Measurements from ENCODE around the gene MLLT1.

MLLT1 gene

DNA sequence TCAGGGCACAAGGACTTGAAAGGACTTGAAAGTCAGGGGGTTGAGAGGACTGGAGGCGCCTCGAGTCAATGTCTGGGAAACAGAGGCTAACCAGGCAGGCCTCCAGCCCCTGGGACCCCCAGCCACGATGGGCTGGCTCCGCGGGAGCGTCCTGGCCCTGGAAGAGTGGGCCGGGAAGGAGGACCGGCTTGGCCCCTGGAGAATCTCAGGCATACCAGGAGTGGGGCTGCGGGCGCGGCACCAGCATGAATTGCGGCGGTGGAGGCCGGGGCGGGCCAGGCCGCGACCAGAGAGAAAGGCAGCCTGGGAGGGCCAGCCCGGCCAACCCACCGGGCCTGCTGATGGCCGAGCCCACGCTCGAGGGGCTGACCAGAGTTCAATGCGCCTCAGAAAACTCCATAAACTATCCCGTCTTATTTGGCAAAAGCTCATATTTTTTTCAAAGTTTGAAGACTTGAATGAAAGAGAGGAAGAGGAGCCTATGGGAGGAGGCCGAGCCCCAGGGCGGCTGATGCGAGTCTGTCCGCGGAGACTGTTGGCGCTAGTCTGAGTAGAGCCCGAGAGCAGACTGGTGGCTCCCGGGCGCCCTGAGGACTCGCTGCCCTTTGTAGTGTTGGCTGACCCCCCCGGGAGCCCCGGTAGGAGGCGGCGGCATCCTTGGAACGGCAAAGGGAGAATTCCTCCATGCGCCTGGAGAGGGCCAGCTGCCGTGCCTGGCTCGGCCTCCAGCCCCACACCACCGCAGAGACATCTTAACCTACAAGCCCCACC is 68.0 kb downstream of the MLLT1 start:
- Histone ChIP-seq H3K79me1 (ENCODE audit: low read depth, low read length) (peaks cover 16% of the 10 kb centered on the region), H2BK15ac (ENCODE audit: low read length) (no peak overlapping the region), H3K27me3 (ENCODE audit: control insufficient read depth in 3 of 3, insufficient read depth in 3 of 3, low read depth in 1 of 3, low read length in 3 of 3) (no peaks in the 10 kb centered on the region), H3K4me3 (ENCODE audit: low read length in 2 of 2) (no peak overlapping the region), H3K4me2 (ENCODE audit: insufficient read depth, low read length, poor library complexity, severe bottlenecking) (no peak overlapping the region), H3K4me1 (ENCODE audit: control insufficient read depth in 2 of 2, insufficient read depth in 1 of 2, low read depth in 1 of 2, low read length in 2 of 2) (peaks cover 10 to 11% of the 10 kb centered on the region in 2 donors), H2AFZ (ENCODE audit: low read length) (no peak overlapping the region), H3K27ac (replicated peaks; ENCODE audit: low read length) (no peak overlapping the region), H2BK5ac (ENCODE audit: low read length) (peak overlapping the region; percentile 24), H3K14ac (ENCODE audit: low read length) (no peak overlapping the region), H3K18ac (ENCODE audit: low read length) (no peak overlapping the region), H2BK12ac (ENCODE audit: low read length) (no peak overlapping the region), H3K36me3 (replicated peaks in 1 of 2; ENCODE audit: control insufficient read depth in 2 of 2, insufficient read depth in 2 of 2, low read length in 2 of 2) (peaks cover 8 to 36% of the 10 kb centered on the region in 2 donors), H3K4ac (ENCODE audit: low read length) (no peak overlapping the region), H2AK5ac (ENCODE audit: low read depth, low read length) (no peak overlapping the region), H4K8ac (ENCODE audit: low read depth, low read length) (no peak overlapping the region), H3K9me3 (replicated peaks in 1 of 2; ENCODE audit: control insufficient read depth in 2 of 2, insufficient read depth in 1 of 2, low read depth in 1 of 2, low read length in 2 of 2) (no peaks in the 10 kb centered on the region), H4K91ac (ENCODE audit: low read depth, low read length, poor library complexity) (no peak overlapping the region), H3K9ac (ENCODE audit: low read depth, low read length, poor library complexity) (no peak overlapping the region), H3K23ac (ENCODE audit: low read depth, low read length, poor library complexity) (no peak overlapping the region), H2BK120ac (ENCODE audit: low read depth, low read length) (no peak overlapping the region)
- WGBS, 2 donors (ENCODE audit: extremely low coverage in 2 of 2, insufficient read length in 2 of 2, insufficient replicate concordance in 1 of 2): no CpG with 5 or more reads among the region's 43 CpGs
- no peak for DNase-seq (ENCODE audit: low spot score)

DNA sequence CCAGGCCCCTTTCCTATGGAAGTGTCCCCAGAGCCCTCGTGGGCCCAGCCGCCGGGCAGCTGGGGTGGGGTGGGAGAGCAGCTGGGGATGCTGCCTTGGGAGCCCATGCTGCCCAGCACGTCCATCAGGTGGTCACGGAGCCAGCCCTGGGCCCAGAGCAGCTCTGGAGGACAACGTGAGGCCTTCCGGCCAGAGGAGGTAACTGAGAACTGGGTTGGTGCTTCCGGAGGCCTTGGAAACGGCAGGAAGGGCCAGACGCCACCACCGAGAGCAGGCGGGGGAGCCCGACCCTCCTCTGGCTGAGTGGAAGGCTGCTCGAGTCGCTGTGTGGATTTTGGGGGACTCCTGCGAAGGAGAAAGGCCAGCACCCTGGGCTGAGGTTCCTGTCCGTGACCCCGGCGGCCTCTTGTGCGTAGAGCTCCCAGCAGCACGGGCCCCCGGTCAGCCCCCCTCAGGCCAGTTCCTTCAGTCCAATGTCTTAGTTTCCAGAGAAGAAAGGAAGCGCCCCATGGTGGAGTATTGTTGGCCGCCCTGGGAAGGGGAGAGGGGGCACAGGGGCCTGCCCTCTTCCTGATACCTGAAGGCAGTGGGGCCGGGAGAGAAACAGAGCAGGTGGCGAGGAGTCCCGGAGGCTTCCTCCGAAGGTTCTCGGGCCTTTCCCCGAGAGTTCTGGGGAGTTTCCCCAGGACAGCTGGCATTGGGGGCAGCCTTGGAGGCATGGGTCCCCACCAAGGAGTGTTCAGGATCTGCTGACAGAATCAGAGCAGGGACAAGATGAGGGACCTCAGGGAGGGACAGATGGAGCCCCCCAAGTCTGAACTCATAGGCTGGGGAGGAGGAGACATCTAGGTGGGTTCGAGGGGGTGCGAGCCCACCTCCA is 68.8 kb downstream of the MLLT1 start:
- H3K23ac ChIP-seq (ENCODE audit: low read depth, low read length, poor library complexity): no peak overlapping the region
- H2BK120ac ChIP-seq (ENCODE audit: low read depth, low read length): no peak overlapping the region
- peaks cover 8 to 33% of the 10 kb centered on the region in 2 donors for H3K36me3 ChIP-seq (replicated peaks in 1 of 2; ENCODE audit: control insufficient read depth in 2 of 2, insufficient read depth in 2 of 2, low read length in 2 of 2)
- no peak overlapping the region for H3K9ac ChIP-seq (ENCODE audit: low read depth, low read length, poor library complexity)
- H3K27ac ChIP-seq (replicated peaks; ENCODE audit: low read length): no peak overlapping the region
- WGBS, 2 donors (ENCODE audit: extremely low coverage in 2 of 2, insufficient read length in 2 of 2, insufficient replicate concordance in 1 of 2): no CpG with 5 or more reads among the region's 32 CpGs
- no peaks in the 10 kb centered on the region for H3K27me3 ChIP-seq (ENCODE audit: control insufficient read depth in 3 of 3, insufficient read depth in 3 of 3, low read depth in 1 of 3, low read length in 3 of 3)
- H2AK5ac ChIP-seq (ENCODE audit: low read depth, low read length): peak overlapping the region; percentile 86
- H2BK5ac ChIP-seq (ENCODE audit: low read length): peak overlapping the region; percentile 24
- no peak overlapping the region for H2BK12ac ChIP-seq (ENCODE audit: low read length)
- H2AFZ ChIP-seq (ENCODE audit: low read length): no peak overlapping the region
- no peak overlapping the region for H2BK15ac ChIP-seq (ENCODE audit: low read length)
- DNase-seq (ENCODE audit: low spot score): no peak
- peaks cover 2 to 4% of the 10 kb centered on the region in 2 donors for H3K4me1 ChIP-seq (ENCODE audit: control insufficient read depth in 2 of 2, insufficient read depth in 1 of 2, low read depth in 1 of 2, low read length in 2 of 2)
- H3K4me3 ChIP-seq (ENCODE audit: low read length in 2 of 2): no peak overlapping the region
- H3K79me1 ChIP-seq (ENCODE audit: low read depth, low read length): peaks cover 13% of the 10 kb centered on the region
- no peak overlapping the region for H4K91ac ChIP-seq (ENCODE audit: low read depth, low read length, poor library complexity)
- no peak overlapping the region for H4K8ac ChIP-seq (ENCODE audit: low read depth, low read length)
- no peak overlapping the region for H3K4me2 ChIP-seq (ENCODE audit: insufficient read depth, low read length, poor library complexity, severe bottlenecking)
- H3K14ac ChIP-seq (ENCODE audit: low read length): no peak overlapping the region
- H3K18ac ChIP-seq (ENCODE audit: low read length): peak overlapping the region; percentile 48
- no peak overlapping the region for H3K4ac ChIP-seq (ENCODE audit: low read length)
- H3K9me3 ChIP-seq (replicated peaks in 1 of 2; ENCODE audit: control insufficient read depth in 2 of 2, insufficient read depth in 1 of 2, low read depth in 1 of 2, low read length in 2 of 2): no peaks in the 10 kb centered on the region

DNA sequence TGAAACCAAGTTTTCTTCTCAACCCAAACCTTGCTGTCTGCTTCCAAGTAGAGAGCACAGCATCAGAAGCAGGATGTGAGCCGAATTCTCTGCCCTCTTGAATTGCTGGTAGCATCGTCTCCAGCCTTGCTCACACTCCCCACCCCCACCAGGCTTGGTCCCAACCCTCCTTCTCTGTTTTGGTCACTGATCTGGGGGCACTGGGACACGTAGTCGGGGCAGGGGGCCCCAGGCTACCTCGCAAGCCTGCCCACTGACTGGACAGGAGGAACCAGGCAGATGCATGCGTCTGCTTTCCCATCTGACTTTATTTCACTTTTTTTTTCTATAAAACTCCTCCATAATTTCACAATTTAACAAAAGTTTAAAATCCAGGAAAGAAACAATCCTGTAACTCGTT is 69.7 kb downstream of the MLLT1 start:
- no peaks in the 10 kb centered on the region for H3K9me3 ChIP-seq (replicated peaks in 1 of 2; ENCODE audit: control insufficient read depth in 2 of 2, insufficient read depth in 1 of 2, low read depth in 1 of 2, low read length in 2 of 2)
- peak overlapping the region; percentile 25 for H3K9ac ChIP-seq (ENCODE audit: low read depth, low read length, poor library complexity)
- peak overlapping the region; percentile 9 for H3K23ac ChIP-seq (ENCODE audit: low read depth, low read length, poor library complexity)
- H3K36me3 ChIP-seq (replicated peaks in 1 of 2; ENCODE audit: control insufficient read depth in 2 of 2, insufficient read depth in 2 of 2, low read length in 2 of 2): peaks cover 8 to 25% of the 10 kb centered on the region in 2 donors
- H3K27me3 ChIP-seq (ENCODE audit: control insufficient read depth in 3 of 3, insufficient read depth in 3 of 3, low read depth in 1 of 3, low read length in 3 of 3): no peaks in the 10 kb centered on the region
- H2AK5ac ChIP-seq (ENCODE audit: low read depth, low read length): no peak overlapping the region
- H3K27ac ChIP-seq (replicated peaks; ENCODE audit: low read length): no peak overlapping the region
- no peak overlapping the region for H3K18ac ChIP-seq (ENCODE audit: low read length)
- H3K4me2 ChIP-seq (ENCODE audit: insufficient read depth, low read length, poor library complexity, severe bottlenecking): no peak overlapping the region
- no peak overlapping the region for H2BK12ac ChIP-seq (ENCODE audit: low read length)
- H2BK120ac ChIP-seq (ENCODE audit: low read depth, low read length): no peak overlapping the region
- H4K8ac ChIP-seq (ENCODE audit: low read depth, low read length): no peak overlapping the region
- H3K14ac ChIP-seq (ENCODE audit: low read length): peak overlapping the region; percentile 87
- H2AFZ ChIP-seq (ENCODE audit: low read length): no peak overlapping the region
- H2BK15ac ChIP-seq (ENCODE audit: low read length): no peak overlapping the region
- 100% methylated on average over 1 of the region's 7 CpGs; no CpG with 5 or more reads in 1 of the 2 donors for WGBS, 2 donors (ENCODE audit: extremely low coverage in 2 of 2, insufficient read length in 2 of 2, insufficient replicate concordance in 1 of 2)
- H2BK5ac ChIP-seq (ENCODE audit: low read length): no peak overlapping the region
- H3K79me1 ChIP-seq (ENCODE audit: low read depth, low read length): peaks cover 9% of the 10 kb centered on the region
- no peak overlapping the region for H3K4ac ChIP-seq (ENCODE audit: low read length)
- no peak overlapping the region for H3K4me3 ChIP-seq (ENCODE audit: low read length in 2 of 2)
- no peaks in the 10 kb centered on the region for H3K4me1 ChIP-seq (ENCODE audit: control insufficient read depth in 2 of 2, insufficient read depth in 1 of 2, low read depth in 1 of 2, low read length in 2 of 2)
- H4K91ac ChIP-seq (ENCODE audit: low read depth, low read length, poor library complexity): no peak overlapping the region
- DNase-seq (ENCODE audit: low spot score): no peak

DNA sequence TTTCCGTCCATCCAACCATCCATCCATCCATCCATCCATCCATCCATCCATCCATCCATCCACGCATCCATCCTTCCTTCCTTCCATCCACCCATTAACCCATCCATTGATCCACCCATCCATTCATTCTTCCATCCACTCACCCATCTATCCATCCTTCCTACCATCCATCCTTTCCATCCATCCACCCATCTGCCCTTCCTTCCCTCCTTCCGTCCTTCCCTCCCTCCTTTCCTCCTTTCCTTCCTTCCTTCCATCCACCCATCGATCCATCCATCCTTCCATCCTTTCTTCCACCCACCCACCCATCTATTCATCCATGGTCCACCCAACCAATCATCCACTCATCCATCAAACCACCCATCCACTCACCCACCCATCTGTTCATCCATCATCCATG is 70.1 kb downstream of the MLLT1 start:
- Histone ChIP-seq H2AFZ (ENCODE audit: low read length) (no peak overlapping the region), H3K4ac (ENCODE audit: low read length) (no peak overlapping the region), H2BK120ac (ENCODE audit: low read depth, low read length) (no peak overlapping the region), H3K14ac (ENCODE audit: low read length) (no peak overlapping the region), H3K23ac (ENCODE audit: low read depth, low read length, poor library complexity) (peak overlapping the region; percentile 9), H3K79me1 (ENCODE audit: low read depth, low read length) (peaks cover 8% of the 10 kb centered on the region), H3K36me3 (replicated peaks in 1 of 2; ENCODE audit: control insufficient read depth in 2 of 2, insufficient read depth in 2 of 2, low read length in 2 of 2) (peaks cover 5 to 21% of the 10 kb centered on the region in 2 donors), H2AK5ac (ENCODE audit: low read depth, low read length) (no peak overlapping the region), H3K4me2 (ENCODE audit: insufficient read depth, low read length, poor library complexity, severe bottlenecking) (no peak overlapping the region), H2BK5ac (ENCODE audit: low read length) (no peak overlapping the region), H2BK12ac (ENCODE audit: low read length) (no peak overlapping the region), H3K9me3 (replicated peaks in 1 of 2; ENCODE audit: control insufficient read depth in 2 of 2, insufficient read depth in 1 of 2, low read depth in 1 of 2, low read length in 2 of 2) (no peaks in the 10 kb centered on the region), H3K4me1 (ENCODE audit: control insufficient read depth in 2 of 2, insufficient read depth in 1 of 2, low read depth in 1 of 2, low read length in 2 of 2) (no peaks in the 10 kb centered on the region), H3K27me3 (ENCODE audit: control insufficient read depth in 3 of 3, insufficient read depth in 3 of 3, low read depth in 1 of 3, low read length in 3 of 3) (no peaks in the 10 kb centered on the region), H4K91ac (ENCODE audit: low read depth, low read length, poor library complexity) (no peak overlapping the region), H3K27ac (replicated peaks; ENCODE audit: low read length) (no peak overlapping the region), H3K9ac (ENCODE audit: low read depth, low read length, poor library complexity) (peak overlapping the region; percentile 25), H4K8ac (ENCODE audit: low read depth, low read length) (no peak overlapping the region), H3K4me3 (ENCODE audit: low read length in 2 of 2) (no peak overlapping the region), H2BK15ac (ENCODE audit: low read length) (no peak overlapping the region), H3K18ac (ENCODE audit: low read length) (no peak overlapping the region)
- WGBS, 2 donors (ENCODE audit: extremely low coverage in 2 of 2, insufficient read length in 2 of 2, insufficient replicate concordance in 1 of 2): 100% methylated on average over 1 to 3 of the region's 4 CpGs
- no peak for DNase-seq (ENCODE audit: low spot score)
